Activated CD8-positive, alpha-beta T cell treated with anti-CD3 and anti-CD28 coated beads, Interleukin-2, amount 10 ng/mL, durations not matched to agents 7 days and 5 days (primary cell): ENCODE results near the gene ASS1. TPM values are rescaled to one million over a fixed set of nuclear protein-coding genes. Genes with fewer than 3 reads are reported as not detected.
A peak's percentile ranks its signal among the peaks of the same experiment; 100 is the strongest.
"Not testable (repeated sequence)": the region's sequence is repeated elsewhere in the genome, so short reads cannot be mapped to it uniquely, and the experiment has no call there.

Source experiments
- ATAC-seq: fragments of 150-1000 bp; cut with Tn5 transposase; one replicate; pipeline ENCODE4 v1.10.0; 2021; ENCODE audit warnings: moderate library complexity
- CTCF ChIA-PET: fragments of 350-600 bp; sonication (Branson Sonifier 250); formaldehyde crosslinking; loops from one replicate; lab custom pipeline; 2021; ENCODE audit warnings: antibody characterized with exemption; lab: Charles Lee
- POLR2A ChIA-PET: fragments of 350-600 bp; sonication (Branson Sonifier 250); formaldehyde crosslinking; loops from one replicate; lab custom pipeline; 2021; ENCODE audit warnings: antibody characterized with exemption; lab: Charles Lee
- DNase-seq: peaks from one replicate; pipeline ENCODE4 v3.0.0-alpha.2; 2020
- H3K27ac Mint-ChIP-seq: one replicate; pipeline ENCODE4 v1.8.0; 2021; ENCODE audit warnings: mild to moderate bottlenecking, mixed read lengths
- H3K27me3 Mint-ChIP-seq: one replicate; pipeline ENCODE4 v1.8.0; 2021; ENCODE audit warnings: low read depth, mixed read lengths
- H3K36me3 Mint-ChIP-seq: one replicate; pipeline ENCODE4 v1.8.0; 2021; ENCODE audit warnings: low read depth, mixed read lengths
- H3K4me1 Mint-ChIP-seq: one replicate; pipeline ENCODE4 v1.8.0; 2021; ENCODE audit warnings: low read depth, mixed read lengths
- H3K4me3 Mint-ChIP-seq: one replicate; pipeline ENCODE4 v1.8.0; 2021; ENCODE audit warnings: mild to moderate bottlenecking, mixed read lengths
- H3K9me3 Mint-ChIP-seq: one replicate; pipeline ENCODE4 v1.8.0; 2022; ENCODE audit warnings: mixed read lengths; ENCODE audit not compliant: insufficient read depth
- total RNA-seq, 2 experiments: library from RNA; stranded (reverse); gene quantifications; one replicate each; pipeline ENCODE4 v1.2.3, GENCODE V29; 2021

The ASS1 gene
- total RNA-seq = 1 to 10 TPM; 1.8 to 3.1 TPM

- DNase-seq (peak; percentile 48), ATAC-seq (peak; percentile 68)
- Mint-ChIP-seq H3K36me3 (no peaks in the 10 kb centered on the region), H3K27me3 (peaks cover 21% of the 10 kb centered on the region), H3K4me1 (peaks cover 14% of the 10 kb centered on the region), H3K4me3 (peak within 1 kb of the TSS; percentile 3), H3K9me3 (peaks cover 16% of the 10 kb centered on the region), H3K27ac (no peak within 1 kb of the TSS)
- ChIA-PET CTCF (no interaction called here), POLR2A (no interaction called here)
Observed at GRCh38 chr9:130444565-130445221, at the start of gene ASS1. ASS1 (plus strand) TSS chr9:130444961; CDS start chr9:130452229, 7,268 bp downstream.

DNA sequence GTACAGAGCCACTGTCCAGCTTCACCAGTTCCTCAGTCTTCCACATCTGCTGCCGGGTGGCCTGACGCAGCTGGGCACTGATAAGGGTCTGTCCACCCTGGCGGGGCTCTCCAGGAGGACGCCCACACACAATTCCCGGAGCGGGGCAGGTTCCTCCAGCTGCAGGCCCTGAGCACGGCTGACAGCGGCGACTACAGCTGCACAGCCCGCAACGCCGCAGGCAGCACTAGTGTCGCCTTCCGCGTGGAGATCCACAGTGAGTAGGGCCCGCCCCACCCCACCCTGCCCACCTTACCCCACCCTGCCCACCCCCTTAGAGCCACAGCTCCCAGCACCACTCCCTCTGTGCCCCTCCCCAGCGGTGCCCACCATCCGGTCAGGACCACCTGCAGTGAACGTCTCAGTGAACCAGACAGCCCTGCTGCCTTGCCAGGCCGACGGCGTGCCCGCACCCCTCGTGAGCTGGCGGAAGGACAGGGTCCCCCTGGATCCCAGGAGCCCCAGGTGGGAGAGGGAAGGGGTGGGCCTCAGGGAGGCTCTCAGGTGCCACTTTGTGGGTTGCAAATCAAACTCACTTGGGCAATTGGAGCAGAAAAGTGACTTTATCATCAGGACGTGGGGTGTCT lies 48.8 kb upstream of the ASS1 start:
- Mint-ChIP-seq H3K9me3 (no peaks in the 10 kb centered on the region), H3K36me3 (no peaks in the 10 kb centered on the region), H3K27ac (no peak overlapping the region), H3K27me3 (no peaks in the 10 kb centered on the region), H3K4me1 (no peaks in the 10 kb centered on the region), H3K4me3 (no peak overlapping the region)
- ATAC-seq = no peak
- no peak for DNase-seq
- ChIA-PET CTCF (no interaction called here), POLR2A (no interaction called here)

GRCh38 chr9:130396581-130396980 lies 48.2 kb upstream of the ASS1 start:
- H3K9me3 Mint-ChIP-seq = no peaks in the 10 kb centered on the region
- no peaks in the 10 kb centered on the region for H3K4me1 Mint-ChIP-seq
- no peak overlapping the region for H3K4me3 Mint-ChIP-seq
- no peak for ATAC-seq
- POLR2A ChIA-PET = no interaction called here
- no peaks in the 10 kb centered on the region for H3K27me3 Mint-ChIP-seq
- CTCF ChIA-PET = no interaction called here
- H3K27ac Mint-ChIP-seq = no peak overlapping the region
- DNase-seq = no peak
- H3K36me3 Mint-ChIP-seq = no peaks in the 10 kb centered on the region

DNA sequence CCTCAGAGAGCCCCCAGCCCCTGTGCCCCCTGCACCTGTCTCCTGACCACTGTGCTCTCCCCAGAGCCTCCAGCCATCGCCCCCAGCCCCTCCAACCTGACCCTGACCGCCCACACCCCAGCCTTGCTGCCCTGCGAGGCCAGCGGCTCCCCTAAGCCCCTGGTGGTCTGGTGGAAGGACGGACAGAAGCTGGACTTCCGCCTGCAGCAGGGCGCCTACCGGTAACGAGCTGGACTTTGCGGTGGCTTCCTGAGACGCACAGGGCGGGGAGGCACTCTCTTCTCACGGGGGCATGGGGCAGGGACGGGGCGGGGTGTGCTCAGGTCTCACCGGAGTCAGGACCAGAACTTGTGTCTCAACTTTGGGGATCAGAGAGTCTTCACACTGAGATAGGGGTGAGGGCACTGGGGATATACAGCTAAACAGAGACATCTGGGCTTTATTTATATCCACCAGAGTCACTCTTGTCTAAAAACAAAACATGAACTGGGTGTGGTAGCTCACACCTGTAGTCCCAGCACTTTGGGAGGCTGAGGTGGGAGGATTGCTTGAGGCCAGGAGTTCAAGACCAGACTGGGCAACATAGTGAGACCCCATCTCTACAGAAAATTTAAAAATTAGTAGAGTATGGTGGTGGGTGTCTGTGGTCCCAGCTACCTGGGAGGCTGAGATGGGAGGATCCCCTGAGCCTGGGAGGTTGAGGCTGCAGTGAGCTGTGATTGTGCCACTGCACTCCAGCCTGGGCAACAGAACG lies 46.1 kb upstream of the ASS1 start:
- no peak for ATAC-seq
- ChIA-PET CTCF (no interaction called here), POLR2A (no interaction called here)

GRCh38 chr9:130399768-130400167 lies 45.0 kb upstream of the ASS1 start:
- CTCF ChIA-PET = no interaction called here
- H3K27me3 Mint-ChIP-seq = no peaks in the 10 kb centered on the region
- H3K36me3 Mint-ChIP-seq = no peaks in the 10 kb centered on the region

More for the DNA sequence above, 46.1 kb upstream of the ASS1 start:
- Mint-ChIP-seq H3K36me3 (no peaks in the 10 kb centered on the region), H3K27me3 (no peaks in the 10 kb centered on the region), H3K9me3 (no peaks in the 10 kb centered on the region), H3K27ac (no peak overlapping the region), H3K4me3 (no peak overlapping the region), H3K4me1 (no peaks in the 10 kb centered on the region)
- no peak for DNase-seq

DNA sequence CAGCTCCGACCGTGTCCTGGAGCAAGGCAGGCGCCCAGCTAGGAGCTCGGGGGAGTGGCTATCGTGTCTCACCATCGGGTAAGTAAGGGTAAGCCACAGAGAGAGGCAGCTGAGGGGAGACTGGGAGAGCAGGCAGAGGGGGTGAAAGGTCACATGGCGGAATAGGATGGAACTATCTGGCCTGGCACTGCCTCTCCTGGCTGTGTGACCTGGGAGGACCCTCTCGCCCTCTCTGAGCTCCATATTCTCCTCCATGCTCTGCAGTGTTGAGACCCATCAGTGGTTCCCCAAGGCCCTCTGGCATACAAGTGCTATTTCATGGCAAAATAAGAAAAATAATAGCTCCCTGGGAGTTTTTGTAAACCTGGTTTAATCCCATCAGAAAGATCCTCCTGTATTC lies 43.9 kb upstream of the ASS1 start:
- ChIA-PET CTCF (no interaction called here), POLR2A (interaction anchor here (1.3 kb wide), 1 partner anchor 10 kb away, joined by 3 read pairs; no protein-coding TSS in a partner anchor)
- H3K4me3 Mint-ChIP-seq = no peak overlapping the region
- no peaks in the 10 kb centered on the region for H3K27me3 Mint-ChIP-seq
- ATAC-seq (no peak), DNase-seq (no peak)
- H3K27ac Mint-ChIP-seq = no peak overlapping the region
- no peaks in the 10 kb centered on the region for H3K9me3 Mint-ChIP-seq
- no peaks in the 10 kb centered on the region for H3K36me3 Mint-ChIP-seq
- no peaks in the 10 kb centered on the region for H3K4me1 Mint-ChIP-seq

More at GRCh38 chr9:130399768-130400167, 45.0 kb upstream of the ASS1 start:
- ATAC-seq = no peak
- no peaks in the 10 kb centered on the region for H3K4me1 Mint-ChIP-seq
- DNase-seq = no peak
- POLR2A ChIA-PET = no interaction called here
- H3K9me3 Mint-ChIP-seq = no peaks in the 10 kb centered on the region
- H3K4me3 Mint-ChIP-seq = no peak overlapping the region
- H3K27ac Mint-ChIP-seq = no peak overlapping the region

DNA sequence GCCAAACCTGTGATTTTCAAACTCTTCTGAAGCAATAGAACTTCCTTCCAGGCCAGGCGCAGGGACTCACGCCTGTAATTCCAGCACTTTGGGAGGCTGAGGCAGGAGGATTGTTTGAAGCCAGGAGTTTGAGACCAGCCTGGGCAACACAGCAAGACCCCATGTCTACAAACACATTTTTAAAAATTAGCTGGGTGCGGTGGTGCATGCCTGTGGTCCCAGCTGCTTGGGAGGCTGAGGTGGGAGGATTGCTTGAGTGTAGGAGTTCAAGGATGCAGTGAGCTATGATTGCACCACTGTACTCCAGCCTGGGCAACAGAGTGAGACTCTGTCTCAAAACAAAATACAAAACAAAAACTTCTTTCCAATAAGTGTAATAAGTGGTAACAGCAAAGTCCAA lies 43.0 kb upstream of the ASS1 start:
- H3K27ac Mint-ChIP-seq, H3K4me3 Mint-ChIP-seq, H3K9me3 Mint-ChIP-seq, H3K36me3 Mint-ChIP-seq, H3K27me3 Mint-ChIP-seq, H3K4me1 Mint-ChIP-seq, CTCF ChIA-PET, DNase-seq, ATAC-seq: not testable (repeated sequence)
- POLR2A ChIA-PET = interaction anchor here (1.3 kb wide), 1 partner anchor 9 kb away, joined by 3 read pairs; no protein-coding TSS in a partner anchor

GRCh38 chr9:130402243-130402642 lies 42.5 kb upstream of the ASS1 start:
- ATAC-seq (no peak), DNase-seq (no peak)
- POLR2A ChIA-PET = no interaction called here
- H3K4me1 Mint-ChIP-seq = no peaks in the 10 kb centered on the region
- H3K9me3 Mint-ChIP-seq = no peaks in the 10 kb centered on the region
- no peak overlapping the region for H3K27ac Mint-ChIP-seq
- H3K4me3 Mint-ChIP-seq = no peak overlapping the region
- CTCF ChIA-PET = no interaction called here
- no peaks in the 10 kb centered on the region for H3K36me3 Mint-ChIP-seq
- H3K27me3 Mint-ChIP-seq = no peaks in the 10 kb centered on the region

- ChIA-PET POLR2A (no interaction called here), CTCF (no interaction called here)
- no peak for DNase-seq
- Mint-ChIP-seq H3K27ac (no peak overlapping the region), H3K4me1 (no peaks in the 10 kb centered on the region), H3K36me3 (no peaks in the 10 kb centered on the region), H3K4me3 (no peak overlapping the region), H3K27me3 (no peaks in the 10 kb centered on the region), H3K9me3 (no peaks in the 10 kb centered on the region)
- no peak for ATAC-seq
Observed at GRCh38 chr9:130402645-130403440, 41.9 kb upstream of the ASS1 start.

- H3K4me1 Mint-ChIP-seq = no peaks in the 10 kb centered on the region
- no peak overlapping the region for H3K4me3 Mint-ChIP-seq
- no peaks in the 10 kb centered on the region for H3K9me3 Mint-ChIP-seq
- no peaks in the 10 kb centered on the region for H3K36me3 Mint-ChIP-seq
- no peak for ATAC-seq
- H3K27me3 Mint-ChIP-seq = no peaks in the 10 kb centered on the region
- ChIA-PET CTCF (no interaction called here), POLR2A (no interaction called here)
- no peak for DNase-seq
- H3K27ac Mint-ChIP-seq = no peak overlapping the region
Observed at GRCh38 chr9:130405657-130406257, 39.0 kb upstream of the ASS1 start.

DNA sequence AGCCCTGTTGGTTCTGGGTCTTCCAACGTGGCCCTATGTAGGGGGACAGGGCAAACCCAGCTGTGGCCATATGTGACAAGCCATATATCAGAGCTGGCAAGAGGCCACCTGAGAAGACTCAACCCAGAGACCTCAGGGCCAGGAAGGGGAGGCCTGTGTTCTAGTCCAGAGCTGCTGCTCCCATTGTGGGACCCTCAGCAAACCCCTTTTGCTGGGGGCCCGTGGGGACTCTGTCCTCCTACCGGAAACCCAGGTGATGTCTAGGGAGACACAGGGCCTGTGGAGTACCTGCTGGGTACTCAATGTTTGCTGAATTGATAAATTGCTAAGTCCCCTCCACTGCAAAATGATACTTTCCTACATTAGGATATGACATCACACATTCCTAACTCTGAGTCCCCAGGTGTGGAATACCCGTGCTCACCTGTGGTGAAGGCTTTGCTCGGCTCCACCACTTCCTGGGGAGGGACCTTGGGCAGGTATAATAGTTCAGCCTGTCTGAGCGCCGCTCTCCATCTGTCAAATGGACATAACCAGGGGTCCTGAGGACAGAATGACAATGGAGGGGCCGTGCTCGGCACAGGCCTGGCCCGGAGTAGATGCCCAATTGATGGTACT lies 38.4 kb upstream of the ASS1 start:
- Mint-ChIP-seq H3K4me1 (no peaks in the 10 kb centered on the region), H3K4me3 (no peak overlapping the region), H3K36me3 (no peaks in the 10 kb centered on the region), H3K27me3 (no peaks in the 10 kb centered on the region), H3K9me3 (no peaks in the 10 kb centered on the region), H3K27ac (no peak overlapping the region)
- POLR2A ChIA-PET = no interaction called here
- CTCF ChIA-PET = no interaction called here
- no peak for ATAC-seq
- DNase-seq = no peak
